ENCODE measurements around the gene RNF144B.
"Not testable (repeated sequence)": the region's sequence is repeated elsewhere in the genome, so short reads cannot be mapped to it uniquely, and the experiment has no call there.

RNF144B gene

GRCh38 chr6:18446771-18447170 is 59.6 kb downstream of the RNF144B start:
- no peak for DNase-seq

GRCh38 chr6:18447552-18447951 is 60.4 kb downstream of the RNF144B start:
- no peak for DNase-seq

GRCh38 chr6:18451756-18452155 is 64.6 kb downstream of the RNF144B start:
- no peak for DNase-seq

GRCh38 chr6:18454446-18454845 is 67.3 kb downstream of the RNF144B start:
- DNase-seq: no peak

GRCh38 chr6:18457065-18457737 is 70.1 kb downstream of the RNF144B start:
- DNase-seq: no peak

- not testable (repeated sequence) for DNase-seq
These were observed 70.9 kb downstream of the RNF144B start for GRCh38 chr6:18458086-18458485.

- no peak for DNase-seq
These were observed 76.3 kb downstream of the RNF144B start for GRCh38 chr6:18463429-18463828.

- no peak for DNase-seq
These were observed 77.0 kb downstream of the RNF144B start for GRCh38 chr6:18464176-18464575.

GRCh38 chr6:18465410-18466154 is 78.4 kb downstream of the RNF144B start:
- DNase-seq: no peak

- DNase-seq: no peak
These were observed 80.8 kb downstream of the RNF144B start for GRCh38 chr6:18467741-18468502.

- DNase-seq: no peak
These were observed 81.3 kb downstream of the RNF144B start for GRCh38 chr6:18468503-18468843.

- DNase-seq: no peak
These were observed 82.4 kb downstream of the RNF144B start for GRCh38 chr6:18469536-18469935.

GRCh38 chr6:18471232-18471964 is 84.2 kb downstream of the RNF144B start:
- no peak for DNase-seq

GRCh38 chr6:18472941-18473340 is 85.8 kb downstream of the RNF144B start:
- DNase-seq: no peak

- no peak for DNase-seq
These were observed 86.6 kb downstream of the RNF144B start for GRCh38 chr6:18473755-18474154.

- no peak for DNase-seq
These were observed 90.3 kb downstream of the RNF144B start for GRCh38 chr6:18477301-18477941.

GRCh38 chr6:18478610-18479009 is 91.5 kb downstream of the RNF144B start:
- no peak for DNase-seq

GRCh38 chr6:18481870-18482269 is 94.7 kb downstream of the RNF144B start:
- DNase-seq: no peak

- DNase-seq: no peak
These were observed 98.7 kb downstream of the RNF144B start for GRCh38 chr6:18485660-18486435.

GRCh38 chr6:18488004-18488403 is 100.9 kb downstream of the RNF144B start:
- no peak for DNase-seq

- DNase-seq: no peak
These were observed 101.5 kb downstream of the RNF144B start for GRCh38 chr6:18488526-18489270.

Measured in T-helper 1 cell (primary cell).